PFSK-1 (cell line): ENCODE results near the gene CSF1.

Experiments used
- FOXP2 ChIP-seq: optimal IDR thresholded peaks from 2 replicates; pipeline ENCODE3; 2011; ENCODE audit warnings: borderline replicate concordance, control low read depth, inconsistent platforms; ENCODE audit not compliant: insufficient read depth; ENCODE audit errors: extremely low read length, extremely low read depth
- POLR2AphosphoS5 ChIP-seq: IDR thresholded peaks from 2 replicates; pipeline ENCODE4 v1.6.1; 2012; ENCODE audit warnings: low read depth, mild to moderate bottlenecking, control low read depth, low read length, moderate library complexity
- SIN3A ChIP-seq: IDR thresholded peaks from 2 replicates; pipeline ENCODE4 v1.6.1; 2012; ENCODE audit warnings: mild to moderate bottlenecking, low read length, moderate library complexity, borderline replicate concordance; ENCODE audit not compliant: insufficient read depth
- TAF1 ChIP-seq: IDR thresholded peaks from 2 replicates; pipeline ENCODE4 v1.6.1; 2012; ENCODE audit warnings: low read length, control low read depth, borderline replicate concordance; ENCODE audit not compliant: insufficient read depth
- TF ChIP-seq, protein P1 (sequence below), 2 experiments: IDR thresholded peaks; 2 replicates each; pipeline versions ENCODE4 v1.6.1 to v1.8.0; 2011 to 2012; ENCODE audit warnings: low read depth in 2 of 2, low read length in 2 of 2, control low read depth in 1 of 2, inconsistent platforms in 1 of 2, mild to moderate bottlenecking in 1 of 2, moderate library complexity in 1 of 2; ENCODE audit not compliant: insufficient read depth in 1 of 2

Gene CSF1

GRCh38 chr1:109913360-109913879, 2.8 kb downstream of the CSF1 start:
- TF ChIP-seq TAF1, result no peak
- TF ChIP-seq SIN3A, result no peak
- no peak for TF ChIP-seq FOXP2

DNA sequence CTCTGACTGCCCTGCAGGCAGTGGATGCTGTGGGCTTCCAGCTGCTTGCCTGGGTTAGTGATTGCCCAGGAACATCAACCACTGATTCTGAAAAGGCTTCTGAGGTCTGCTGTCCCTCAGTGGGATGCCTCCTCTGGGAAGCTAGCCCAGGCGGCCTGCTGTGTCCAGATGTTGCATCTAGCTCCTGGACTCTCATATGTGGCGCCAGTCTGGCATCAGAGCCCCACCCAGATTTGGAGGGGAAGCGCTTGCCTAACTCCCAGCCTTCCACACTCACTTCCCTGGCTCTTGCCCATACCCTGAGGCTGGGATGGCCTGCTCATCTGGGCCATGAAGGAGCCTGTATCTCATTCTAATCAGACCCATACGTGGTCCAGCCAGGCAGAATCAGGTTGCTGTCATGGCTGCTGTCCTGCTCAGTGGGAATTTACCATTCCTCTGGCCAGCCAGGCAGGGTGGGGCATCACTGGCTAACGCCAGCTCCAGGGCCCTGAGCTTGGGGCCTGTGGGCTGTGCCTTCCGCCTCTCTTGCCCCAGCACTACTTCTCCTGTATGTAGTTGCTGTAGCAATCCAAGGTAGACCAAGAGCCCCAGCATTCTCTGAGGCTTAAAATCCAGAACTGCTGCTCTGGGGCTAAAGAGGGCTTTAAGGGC, 4.1 kb downstream of the CSF1 start:
- TF ChIP-seq POLR2AphosphoS5, result no peak
- TF ChIP-seq, protein P1, sequence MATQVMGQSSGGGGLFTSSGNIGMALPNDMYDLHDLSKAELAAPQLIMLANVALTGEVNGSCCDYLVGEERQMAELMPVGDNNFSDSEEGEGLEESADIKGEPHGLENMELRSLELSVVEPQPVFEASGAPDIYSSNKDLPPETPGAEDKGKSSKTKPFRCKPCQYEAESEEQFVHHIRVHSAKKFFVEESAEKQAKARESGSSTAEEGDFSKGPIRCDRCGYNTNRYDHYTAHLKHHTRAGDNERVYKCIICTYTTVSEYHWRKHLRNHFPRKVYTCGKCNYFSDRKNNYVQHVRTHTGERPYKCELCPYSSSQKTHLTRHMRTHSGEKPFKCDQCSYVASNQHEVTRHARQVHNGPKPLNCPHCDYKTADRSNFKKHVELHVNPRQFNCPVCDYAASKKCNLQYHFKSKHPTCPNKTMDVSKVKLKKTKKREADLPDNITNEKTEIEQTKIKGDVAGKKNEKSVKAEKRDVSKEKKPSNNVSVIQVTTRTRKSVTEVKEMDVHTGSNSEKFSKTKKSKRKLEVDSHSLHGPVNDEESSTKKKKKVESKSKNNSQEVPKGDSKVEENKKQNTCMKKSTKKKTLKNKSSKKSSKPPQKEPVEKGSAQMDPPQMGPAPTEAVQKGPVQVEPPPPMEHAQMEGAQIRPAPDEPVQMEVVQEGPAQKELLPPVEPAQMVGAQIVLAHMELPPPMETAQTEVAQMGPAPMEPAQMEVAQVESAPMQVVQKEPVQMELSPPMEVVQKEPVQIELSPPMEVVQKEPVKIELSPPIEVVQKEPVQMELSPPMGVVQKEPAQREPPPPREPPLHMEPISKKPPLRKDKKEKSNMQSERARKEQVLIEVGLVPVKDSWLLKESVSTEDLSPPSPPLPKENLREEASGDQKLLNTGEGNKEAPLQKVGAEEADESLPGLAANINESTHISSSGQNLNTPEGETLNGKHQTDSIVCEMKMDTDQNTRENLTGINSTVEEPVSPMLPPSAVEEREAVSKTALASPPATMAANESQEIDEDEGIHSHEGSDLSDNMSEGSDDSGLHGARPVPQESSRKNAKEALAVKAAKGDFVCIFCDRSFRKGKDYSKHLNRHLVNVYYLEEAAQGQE (IDR thresholded peaks at IDR 0.05; ENCODE audit: insufficient read depth in 1 of 2, low read depth in 2 of 2, low read length in 2 of 2), result no peak
- no peak for TF ChIP-seq SIN3A
- TF ChIP-seq FOXP2, result no peak
- no peak for TF ChIP-seq TAF1

DNA sequence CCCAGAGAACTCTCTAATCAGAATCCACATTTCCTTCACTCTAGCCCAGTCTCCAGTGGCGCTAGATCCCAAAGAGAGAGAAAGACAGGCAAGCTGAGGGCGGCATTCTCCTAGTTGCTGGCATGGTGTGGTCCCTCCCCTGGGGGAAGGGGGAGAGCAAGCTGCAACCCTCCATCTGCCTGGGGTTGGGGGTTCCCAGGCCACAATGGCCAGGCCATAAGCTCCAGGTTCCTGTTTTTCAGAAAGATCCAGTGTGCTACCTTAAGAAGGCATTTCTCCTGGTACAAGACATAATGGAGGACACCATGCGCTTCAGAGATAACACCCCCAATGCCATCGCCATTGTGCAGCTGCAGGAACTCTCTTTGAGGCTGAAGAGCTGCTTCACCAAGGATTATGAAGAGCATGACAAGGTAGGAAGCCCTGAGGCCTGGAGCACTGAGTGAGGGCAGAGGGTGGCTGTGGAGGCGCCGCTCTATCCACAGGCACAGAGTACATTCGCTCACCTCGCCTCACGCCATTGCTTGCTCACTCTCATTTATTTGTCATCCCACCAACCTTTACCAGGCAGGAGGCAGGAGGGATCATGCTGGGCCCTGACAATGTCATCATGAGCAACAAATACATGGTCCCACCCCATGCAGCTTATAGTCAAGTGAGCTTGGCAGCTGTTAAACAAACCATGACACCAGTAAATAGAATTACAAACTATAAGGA, 6.6 kb downstream of the CSF1 start:
- TF ChIP-seq, protein P1 (IDR thresholded peaks at IDR 0.05; ENCODE audit: insufficient read depth in 1 of 2, low read depth in 2 of 2, low read length in 2 of 2), result no peak
- no peak for TF ChIP-seq POLR2AphosphoS5
- no peak for TF ChIP-seq TAF1
- TF ChIP-seq SIN3A, result no peak
- TF ChIP-seq FOXP2, result no peak

DNA sequence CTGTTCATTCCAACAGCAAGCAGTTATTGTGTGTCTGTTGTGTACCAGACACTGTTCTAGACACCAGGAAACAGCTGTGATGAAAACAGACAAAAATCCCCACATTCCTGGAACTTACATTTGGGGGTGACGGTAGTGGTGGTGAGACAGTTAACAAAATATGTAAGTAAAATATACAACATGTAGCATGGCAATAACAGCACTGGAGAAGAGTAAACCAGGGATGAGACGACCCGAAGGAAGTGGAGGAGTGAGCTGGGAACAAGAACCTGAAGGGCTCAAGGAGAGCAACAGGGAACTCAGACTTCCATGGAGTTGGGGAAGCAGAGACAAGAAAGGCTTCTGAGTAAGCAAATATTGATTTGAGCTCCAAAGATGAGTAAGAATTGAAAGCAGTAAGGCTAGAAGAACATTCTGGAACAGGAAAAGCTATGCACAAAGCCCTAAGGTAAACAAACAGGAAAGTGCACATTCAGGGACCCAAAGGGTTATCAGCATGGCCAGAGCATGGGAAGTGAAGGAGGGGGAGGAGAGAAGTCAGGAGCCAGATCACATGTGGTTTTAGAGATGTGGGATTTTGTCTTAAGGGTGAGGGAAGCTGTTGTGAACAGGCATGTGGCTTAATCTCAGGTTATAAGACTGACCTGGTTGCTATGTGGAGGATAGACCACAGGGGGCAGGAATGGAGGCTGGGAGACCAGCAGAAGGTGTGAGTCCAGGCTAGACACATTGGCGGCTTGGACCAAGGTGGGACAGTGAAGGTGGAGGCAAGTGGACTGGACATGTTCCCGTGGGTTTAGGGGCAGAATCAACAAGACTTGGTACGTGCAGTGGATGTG, 7.3 kb downstream of the CSF1 start:
- TF ChIP-seq TAF1, result no peak
- no peak for TF ChIP-seq SIN3A

DNA sequence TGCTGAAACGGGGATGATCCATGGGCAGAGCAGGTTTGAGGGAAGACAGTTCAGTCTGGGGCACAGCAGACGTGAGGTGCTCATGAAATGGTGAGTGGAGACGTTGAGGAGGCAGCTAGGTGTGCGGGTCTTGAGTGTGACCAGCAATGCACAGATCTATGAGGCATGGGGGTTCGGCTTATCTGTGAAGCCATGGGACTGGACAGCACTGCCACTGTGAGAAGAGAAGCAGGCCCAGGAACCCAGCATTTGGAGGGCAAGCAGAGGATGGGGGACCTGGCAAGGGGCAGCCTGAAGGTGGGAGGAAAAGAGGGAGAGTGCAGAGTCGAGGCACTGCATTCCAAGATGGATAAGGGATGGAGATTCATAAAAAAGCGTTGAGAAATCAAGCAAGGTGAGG, 8.0 kb downstream of the CSF1 start:
- TF ChIP-seq FOXP2 (no peak), POLR2AphosphoS5 (no peak), TAF1 (no peak), SIN3A (no peak)
- TF ChIP-seq, protein P1 (IDR thresholded peaks at IDR 0.05; ENCODE audit: insufficient read depth in 1 of 2, low read depth in 2 of 2, low read length in 2 of 2), result no peak
